ENCODE results near the gene MANF.

GRCh38 chr3:51393134-51393495 lies 8.0 kb downstream of the MANF start:
- TF ChIP-seq CTCF (conservative IDR thresholded peaks at IDR 0.05 in 1 of 2, IDR thresholded peaks at IDR 0.05 in 1 of 2; ENCODE audit: extremely low read depth in 1 of 2, insufficient read depth in 1 of 2, low read depth in 1 of 2, low read length in 2 of 2) (no peak), EZH2 (IDR thresholded peaks at IDR 0.05; ENCODE audit: borderline replicate concordance, low read length) (no peak)

Measured in mammary epithelial cell (primary cell).